HCT116 (cell line): ENCODE measurements around the gene SLC13A3. TPM values are rescaled to one million over a fixed set of nuclear protein-coding genes. Genes with fewer than 3 reads are reported as not detected.
A peak's percentile ranks its signal among the peaks of the same experiment; 100 is the strongest.

Experiments used
- ATAC-seq: fragments of 200-7000 bp; cut with Tn5 transposase; 2 replicates; pipeline ENCODE4 v1.9.1; 2020; ENCODE audit warnings: mild to moderate bottlenecking, moderate library complexity
- BruUV-seq: library from RNA; stranded (reverse); fragments of 400-500 nt; replicated peaks from 2 replicates; lab custom pipeline; 2021; lab: Mats Ljungman, UMichigan
- CTCF ChIA-PET: fragments of 300-600 bp; sonication (Branson Sonifier 250); formaldehyde crosslinking; loops from one replicate; lab custom pipeline; 2021; ENCODE audit warnings: antibody characterized with exemption; lab: Charles Lee
- POLR2A ChIA-PET: fragments of 300-600, 350-600 bp; sonication (Branson Sonifier 250); formaldehyde crosslinking; loops from one replicate; lab custom pipeline; 2021; ENCODE audit warnings: antibody characterized with exemption; lab: Charles Lee
- RAD21 ChIA-PET, 2 experiments: fragments of 300-600 bp; sonication (Branson Sonifier 250); formaldehyde crosslinking; loops; one replicate each; lab custom pipeline; 2023; ENCODE audit warnings: low total read pairs in 2 of 2; ENCODE audit not compliant: uncharacterized antibody in 2 of 2, unreplicated experiment in 2 of 2, low non-redundant PET in 1 of 2; lab: Charles Lee
- DNase-seq: peaks from one replicate; pipeline ENCODE4 v3.0.0-alpha.2; 2010; ENCODE audit warnings: low read depth, low spot score
- H2AFZ ChIP-seq: fragments of 200-600 bp; shearing (Covaris generic), sonication (generic); 2 replicates; pipeline ENCODE4 v1.6.1; 2017; ENCODE audit warnings: low read depth, mixed run types, mixed read lengths, antibody characterized with exemption, low read length; ENCODE audit not compliant: poor library complexity, severe bottlenecking
- H3K27ac ChIP-seq: 2 replicates; pipeline ENCODE4 v1.5.1; 2012; ENCODE audit warnings: low read depth, low read length
- H3K27me3 ChIP-seq: fragments of 200-600 bp; sonication (generic); 2 replicates; pipeline ENCODE4 v1.6.1; 2016; ENCODE audit warnings: mixed run types, low read length, mixed read lengths; ENCODE audit not compliant: insufficient read depth
- H3K36me3 ChIP-seq, 2 experiments: fragments of 200-500 bp in 1 of 2; fragments of 200-600 bp in 1 of 2; sonication (Bioruptor generic) in 1 of 2; sonication (generic) in 1 of 2; 2 replicates each; pipeline versions ENCODE4 v1.5.1 to v1.6.1; 2014 to 2016; ENCODE audit warnings: low read length in 2 of 2, inconsistent platforms in 1 of 2, mixed read lengths in 1 of 2, mixed run types in 1 of 2; ENCODE audit not compliant: insufficient read depth in 2 of 2, control insufficient read depth in 1 of 2
- H3K4me1 ChIP-seq, 2 experiments: fragments of 200-600 bp in 1 of 2; sonication (generic) in 1 of 2; 2 replicates each; pipeline versions ENCODE4 v1.5.1 to v1.6.1; 2012 to 2017; ENCODE audit warnings: low read length in 2 of 2, inconsistent platforms in 1 of 2, mild to moderate bottlenecking in 1 of 2, mixed read lengths in 1 of 2, mixed run types in 1 of 2, moderate library complexity in 1 of 2; ENCODE audit not compliant: insufficient read depth in 2 of 2, control insufficient read depth in 1 of 2
- H3K4me2 ChIP-seq: fragments of 200-600 bp; sonication (generic); 2 replicates; pipeline ENCODE4 v1.6.1; 2017; ENCODE audit warnings: mixed run types, low read length, mixed read lengths
- H3K4me3 ChIP-seq, 2 experiments: fragments of 200-600 bp in 1 of 2; sonication (generic) in 1 of 2; replicated peaks in 1 of 2; 2 replicates each; pipeline ENCODE4 v1.5.1; 2011 to 2016; ENCODE audit warnings: low read length in 2 of 2, control low read depth in 1 of 2, low read depth in 1 of 2, mild to moderate bottlenecking in 1 of 2, mixed read lengths in 1 of 2, mixed run types in 1 of 2
- H3K79me2 ChIP-seq: fragments of 200-600 bp; sonication (generic); 2 replicates; pipeline ENCODE4 v1.6.1; 2017; ENCODE audit warnings: mild to moderate bottlenecking, mixed run types, low read length, moderate library complexity, mixed read lengths; ENCODE audit not compliant: insufficient read depth
- H3K9ac ChIP-seq: fragments of 200-600 bp; sonication (generic); 2 replicates; pipeline ENCODE4 v1.6.1; 2016; ENCODE audit warnings: low read length, mixed read lengths
- H3K9me2 ChIP-seq: fragments of 200-600 bp; sonication (generic), shearing (Covaris generic); 2 replicates; pipeline ENCODE4 v1.6.1; 2017; ENCODE audit warnings: mixed run types, mild to moderate bottlenecking, moderate library complexity; ENCODE audit not compliant: insufficient read depth
- H3K9me3 ChIP-seq, 2 experiments: fragments of 200-500 bp in 1 of 2; fragments of 200-600 bp in 1 of 2; sonication (Bioruptor generic) in 1 of 2; sonication (generic) in 1 of 2; 2 replicates each; pipeline ENCODE4 v1.6.1; 2014 to 2017; ENCODE audit warnings: low read length in 2 of 2, mixed read lengths in 2 of 2, inconsistent platforms in 1 of 2, low read depth in 1 of 2, mild to moderate bottlenecking in 1 of 2, mixed run types in 1 of 2, moderate library complexity in 1 of 2; ENCODE audit not compliant: control insufficient read depth in 1 of 2, insufficient read depth in 1 of 2
- H4K20me1 ChIP-seq: fragments of 200-600 bp; sonication (generic), shearing (Covaris generic); 2 replicates; pipeline ENCODE4 v1.6.1; 2017; ENCODE audit warnings: mixed run types, mild to moderate bottlenecking, moderate library complexity; ENCODE audit not compliant: insufficient read depth
- CBX3 ChIP-seq: IDR thresholded peaks from 2 replicates; pipeline ENCODE4 v1.6.1; 2012; ENCODE audit warnings: low read depth
- CTCF ChIP-seq, 3 experiments: fragments of 200-600 bp in 1 of 3; sonication (generic) in 1 of 3; IDR thresholded peaks in 2 of 3; conservative IDR thresholded peaks in 1 of 3; 2 replicates each; pipeline ENCODE4 v1.5.1; 2012 to 2017; ENCODE audit warnings: low read depth in 2 of 3, low read length in 2 of 3, antibody characterized with exemption in 1 of 3, borderline replicate concordance in 1 of 3, control low read depth in 1 of 3, mild to moderate bottlenecking in 1 of 3, mixed read lengths in 1 of 3, mixed run types in 1 of 3, moderate library complexity in 1 of 3; ENCODE audit not compliant: insufficient read depth in 1 of 3
- RAD21 ChIP-seq: IDR thresholded peaks from 2 replicates; pipeline ENCODE4 v1.6.1; 2012; ENCODE audit warnings: low read depth, mild to moderate bottlenecking
- REST ChIP-seq: IDR thresholded peaks from 2 replicates; pipeline ENCODE4 v1.6.1; 2012; ENCODE audit warnings: low read depth
- SIN3A ChIP-seq: IDR thresholded peaks from 2 replicates; pipeline ENCODE4 v1.6.1; 2012; ENCODE audit warnings: low read depth
- SP1 ChIP-seq: IDR thresholded peaks from 2 replicates; pipeline ENCODE4 v1.6.1; 2012; ENCODE audit warnings: low read depth
- TCF7L2 ChIP-seq: IDR thresholded peaks from 2 replicates; pipeline ENCODE4 v1.7.0; 2011; ENCODE audit warnings: borderline replicate concordance, inconsistent platforms; ENCODE audit not compliant: insufficient read depth, insufficient read length; ENCODE audit errors: extremely low read depth
- ZFX ChIP-seq: fragments of 450-650 bp; IDR thresholded peaks from 2 replicates; pipeline ENCODE4 v1.6.1; 2017
- intact Hi-C: fragments of 100-400 bp; cut with micrococcal nuclease; formaldehyde crosslinking; loops from 2 replicates; pipeline ENCODE4 v1.10.0; 2022
- total RNA-seq: library from RNA; stranded (reverse); gene quantifications from one replicate; pipeline ENCODE4 v1.2.1, GENCODE V29; 2021; ENCODE audit not compliant: unreplicated experiment

The SLC13A3 gene
- total RNA-seq, 1 experiment from 2014 or later, result not detected

- TF ChIP-seq CTCF (IDR thresholded peaks at IDR 0.05 in 2 of 3, conservative IDR thresholded peaks at IDR 0.05 in 1 of 3; ENCODE audit: borderline replicate concordance in 1 of 3, insufficient read depth in 1 of 3, low read depth in 2 of 3, low read length in 2 of 3), result no peak
- TF ChIP-seq ZFX, result no peak
- no peak for TF ChIP-seq CBX3
- no peak for TF ChIP-seq RAD21
- TF ChIP-seq TCF7L2, result no peak
- no peak for TF ChIP-seq SP1
Observed at GRCh38 chr20:46530640-46531039, 120.6 kb downstream of the SLC13A3 start (continued).

- peaks cover 10% of the 10 kb centered on the region for H3K27me3 ChIP-seq
- ChIA-PET RAD21 (no interaction called here), POLR2A (no interaction called here), CTCF (no interaction called here)
- intact Hi-C loops, result no loop called here
- no peaks in the 10 kb centered on the region for H3K79me2 ChIP-seq
- no peak for ATAC-seq
- TF ChIP-seq SIN3A (no peak), REST (peak; percentile 74)
- H3K4me1 ChIP-seq, result no peaks in the 10 kb centered on the region
- H3K9ac ChIP-seq, result no peak overlapping the region
- no peak for DNase-seq
- H2AFZ ChIP-seq, result no peak overlapping the region
- no TSS peak for BruUV-seq
- H3K4me2 ChIP-seq, result no peak overlapping the region
- H4K20me1 ChIP-seq, result no peaks in the 10 kb centered on the region
- no peak overlapping the region for H3K27ac ChIP-seq
- H3K9me2 ChIP-seq, result no peaks in the 10 kb centered on the region
- no peaks in the 10 kb centered on the region for H3K36me3 ChIP-seq
- no peak overlapping the region for H3K4me3 ChIP-seq
- no peaks in the 10 kb centered on the region for H3K9me3 ChIP-seq
Observed at GRCh38 chr20:46523696-46524328, 127.4 kb downstream of the SLC13A3 start.
